Thyroid gland (tissue), 4 donors: ENCODE measurements around the gene PTPRN2. TPM values are rescaled to one million over a fixed set of nuclear protein-coding genes. Genes with fewer than 3 reads are reported as not detected.

ENCODE experiments used
- DNase-seq, 2 donors: peaks; one replicate each; pipeline ENCODE4 v3.0.0-alpha.2; 2019
- H3K27ac ChIP-seq, 3 donors: fragments of 200-600 bp; sonication (generic); 1 replicate in 2 of 3; 2 replicates in 1 of 3; pipeline ENCODE4 v1.5.1; 2016 to 2019; ENCODE audit warnings: mild to moderate bottlenecking in 1 of 3, moderate library complexity in 1 of 3
- H3K27me3 ChIP-seq: fragments of 200-600 bp; sonication (generic); one replicate; pipeline ENCODE4 v1.5.1; 2019
- H3K36me3 ChIP-seq, 2 donors: fragments of 200-600 bp; sonication (generic); one replicate each; pipeline ENCODE4 v1.5.1; 2016 to 2019
- H3K4me1 ChIP-seq, 2 donors: fragments of 200-600 bp; sonication (generic); one replicate each; pipeline ENCODE4 v1.5.1; 2017 to 2019
- H3K4me3 ChIP-seq, 3 donors: fragments of 200-600 bp; sonication (generic); replicated peaks in 1 of 3; 1 replicate in 2 of 3; 2 replicates in 1 of 3; pipeline ENCODE4 v1.5.1; 2016; ENCODE audit warnings: mild to moderate bottlenecking in 1 of 3
- H3K9me3 ChIP-seq: fragments of 200-600 bp; sonication (generic); one replicate; pipeline ENCODE4 v1.5.1; 2017
- POLR2A ChIP-seq, 2 donors: fragments of 450-650 bp; IDR thresholded peaks; one replicate each; pipeline ENCODE4 v1.6.1; 2017; ENCODE audit warnings: antibody characterized with exemption in 2 of 2, mild to moderate bottlenecking in 2 of 2, moderate library complexity in 1 of 2
- WGBS, 2 donors: methylation state at CpG; one replicate each; pipeline ENCODE4 v1.1.5; 2017; 5-methylcytosine and 5-hydroxymethylcytosine counted together
- intact Hi-C: fragments of 100-400 bp; cut with DNase I; formaldehyde crosslinking; loops from one replicate; pipeline ENCODE4 v1.15.1; 2023
- total RNA-seq, 4 donors: library from RNA; depleted of rRNA; stranded (reverse); fragments of >200 nt; gene quantifications; one replicate each; pipeline ENCODE4 v1.2.3, GENCODE V29; 2016
- TF ChIP-seq, protein P1 (sequence below), 6 experiments: fragments of 200-600 bp in 3 of 6; fragments of 450-650 bp in 3 of 6; sonication (generic) in 3 of 6; IDR thresholded peaks; one replicate each; pipeline ENCODE4 v1.5.1; 2016 to 2019; ENCODE audit warnings: antibody characterized with exemption in 6 of 6, mild to moderate bottlenecking in 2 of 6, inconsistent platforms in 1 of 6, moderate library complexity in 1 of 6

Gene PTPRN2
- total RNA-seq, 4 donors from 2014 or later: 4.2 to 9.9 (median 7.7) TPM

GRCh38 chr7:158137516-158138328 is 449.9 kb downstream of the PTPRN2 start:
- Histone ChIP-seq H3K4me1 (no peaks in the 10 kb centered on the region), H3K27ac (no peak overlapping the region), H3K36me3 (no peaks in the 10 kb centered on the region), H3K9me3 (no peaks in the 10 kb centered on the region), H3K4me3 (no peak overlapping the region), H3K27me3 (no peaks in the 10 kb centered on the region)
- intact Hi-C loops: no loop called here
- DNase-seq: no peak
- TF ChIP-seq, protein P1, sequence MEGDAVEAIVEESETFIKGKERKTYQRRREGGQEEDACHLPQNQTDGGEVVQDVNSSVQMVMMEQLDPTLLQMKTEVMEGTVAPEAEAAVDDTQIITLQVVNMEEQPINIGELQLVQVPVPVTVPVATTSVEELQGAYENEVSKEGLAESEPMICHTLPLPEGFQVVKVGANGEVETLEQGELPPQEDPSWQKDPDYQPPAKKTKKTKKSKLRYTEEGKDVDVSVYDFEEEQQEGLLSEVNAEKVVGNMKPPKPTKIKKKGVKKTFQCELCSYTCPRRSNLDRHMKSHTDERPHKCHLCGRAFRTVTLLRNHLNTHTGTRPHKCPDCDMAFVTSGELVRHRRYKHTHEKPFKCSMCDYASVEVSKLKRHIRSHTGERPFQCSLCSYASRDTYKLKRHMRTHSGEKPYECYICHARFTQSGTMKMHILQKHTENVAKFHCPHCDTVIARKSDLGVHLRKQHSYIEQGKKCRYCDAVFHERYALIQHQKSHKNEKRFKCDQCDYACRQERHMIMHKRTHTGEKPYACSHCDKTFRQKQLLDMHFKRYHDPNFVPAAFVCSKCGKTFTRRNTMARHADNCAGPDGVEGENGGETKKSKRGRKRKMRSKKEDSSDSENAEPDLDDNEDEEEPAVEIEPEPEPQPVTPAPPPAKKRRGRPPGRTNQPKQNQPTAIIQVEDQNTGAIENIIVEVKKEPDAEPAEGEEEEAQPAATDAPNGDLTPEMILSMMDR (IDR thresholded peaks at IDR 0.05): no peak
- no peak for TF ChIP-seq POLR2A (IDR thresholded peaks at IDR 0.05)
- WGBS, 2 donors: 80 to 82% methylated on average over 14 to 15 of the region's 18 CpGs

- intact Hi-C loops: no loop called here
- 84% methylated on average over 16 of the region's 16 CpGs for WGBS, 2 donors
- Histone ChIP-seq H3K4me3 (no peak overlapping the region), H3K9me3 (no peaks in the 10 kb centered on the region), H3K27ac (no peak overlapping the region), H3K36me3 (no peaks in the 10 kb centered on the region), H3K27me3 (no peaks in the 10 kb centered on the region), H3K4me1 (no peaks in the 10 kb centered on the region)
- DNase-seq: no peak
- TF ChIP-seq, protein P1 (IDR thresholded peaks at IDR 0.05): no peak
- no peak for TF ChIP-seq POLR2A (IDR thresholded peaks at IDR 0.05)
Observed at GRCh38 chr7:158135931-158136330, 451.7 kb downstream of the PTPRN2 start.

DNA sequence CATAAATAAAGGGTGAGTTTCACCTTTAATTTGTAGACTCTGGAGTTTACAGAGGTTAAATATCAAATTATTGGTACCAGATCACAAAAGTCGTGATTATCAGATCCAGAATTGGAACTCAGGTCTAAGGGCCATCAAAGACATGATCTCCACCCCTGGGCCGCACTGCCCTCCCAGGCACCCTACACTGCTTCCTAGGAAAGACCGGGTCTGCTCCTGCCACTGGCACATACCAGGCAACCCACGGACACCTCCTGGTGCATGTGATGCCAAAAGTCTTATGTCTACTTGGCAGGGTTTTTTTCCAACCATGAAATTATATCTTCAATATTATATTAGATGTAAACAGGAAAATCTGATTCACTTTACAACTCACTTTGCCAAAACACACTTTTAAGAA is 452.8 kb downstream of the PTPRN2 start:
- no peak overlapping the region for H3K4me3 ChIP-seq
- no peak for DNase-seq
- no peak overlapping the region for H3K27ac ChIP-seq
- H3K36me3 ChIP-seq: no peaks in the 10 kb centered on the region
- intact Hi-C loops: no loop called here
- WGBS, 2 donors: 80 to 96% methylated on average over 4 of the region's 4 CpGs
- no peaks in the 10 kb centered on the region for H3K9me3 ChIP-seq
- no peak for TF ChIP-seq POLR2A (IDR thresholded peaks at IDR 0.05)
- TF ChIP-seq, protein P1 (IDR thresholded peaks at IDR 0.05): no peak
- no peaks in the 10 kb centered on the region for H3K27me3 ChIP-seq
- no peaks in the 10 kb centered on the region for H3K4me1 ChIP-seq

GRCh38 chr7:158133515-158134271 is 453.9 kb downstream of the PTPRN2 start:
- H3K9me3 ChIP-seq: no peaks in the 10 kb centered on the region

More at GRCh38 chr7:158133515-158134271, 453.9 kb downstream of the PTPRN2 start:
- no peak overlapping the region for H3K4me3 ChIP-seq
- 85 to 86% methylated on average over 32 to 35 of the region's 36 CpGs for WGBS, 2 donors
- DNase-seq: no peak
- no peaks in the 10 kb centered on the region for H3K36me3 ChIP-seq
- H3K27me3 ChIP-seq: no peaks in the 10 kb centered on the region
- H3K4me1 ChIP-seq: no peaks in the 10 kb centered on the region
- no peak overlapping the region for H3K27ac ChIP-seq
- TF ChIP-seq POLR2A (IDR thresholded peaks at IDR 0.05): no peak
- TF ChIP-seq, protein P1 (IDR thresholded peaks at IDR 0.05): no peak
- intact Hi-C loops: no loop called here
